C4-2B (cell line): Measurements from ENCODE around the gene AKT1S1.

Experiments
- H3K27ac ChIP-seq: fragments of 450-650 bp; 2 replicates; pipeline ENCODE4 v1.5.1; 2017
- CTCF ChIP-seq: fragments of 450-650 bp; conservative IDR thresholded peaks from 2 replicates; pipeline ENCODE4 v1.5.1; 2017; ENCODE audit warnings: mild to moderate bottlenecking
- ZFX ChIP-seq: fragments of 450-650 bp; IDR thresholded peaks from 2 replicates; pipeline ENCODE4 v1.6.1; 2017

The AKT1S1 gene

GRCh38 chr19:49849433-49850220, 27.5 kb downstream of the AKT1S1 start:
- H3K27ac ChIP-seq = peak overlapping the region; percentile 93
- TF ChIP-seq ZFX = no peak
- TF ChIP-seq CTCF = no peak

- TF ChIP-seq ZFX = no peak
- TF ChIP-seq CTCF = no peak
- H3K27ac ChIP-seq = no peak overlapping the region
These were observed 28.2 kb downstream of the AKT1S1 start for GRCh38 chr19:49848938-49849337.

GRCh38 chr19:49847731-49848696, 29.1 kb downstream of the AKT1S1 start:
- no peak for TF ChIP-seq ZFX
- no peak for TF ChIP-seq CTCF
- H3K27ac ChIP-seq = no peak overlapping the region

GRCh38 chr19:49846408-49846807, 30.7 kb downstream of the AKT1S1 start:
- TF ChIP-seq CTCF (no peak), ZFX (no peak)
- H3K27ac ChIP-seq = no peak overlapping the region

- TF ChIP-seq CTCF = no peak
- TF ChIP-seq ZFX = no peak
- H3K27ac ChIP-seq = no peak overlapping the region
These were observed 31.7 kb downstream of the AKT1S1 start for GRCh38 chr19:49845414-49845813.

GRCh38 chr19:49844138-49845095, 32.7 kb downstream of the AKT1S1 start:
- no peak overlapping the region for H3K27ac ChIP-seq
- TF ChIP-seq CTCF (no peak), ZFX (no peak)
